Activated T-helper 17 cell treated with anti-CD3 and anti-CD28 coated beads, Interleukin-2, amount 50 U/mL, for 72 hours (primary cell): Measurements from ENCODE around the gene TIA1. TPM values are rescaled to one million over a fixed set of nuclear protein-coding genes. Genes with fewer than 3 reads are reported as not detected.

ENCODE experiments used
- total RNA-seq, 2 donors: library from RNA; stranded (reverse); gene quantifications; one replicate each; pipeline ENCODE4 v1.2.3, GENCODE V29; 2022

Gene TIA1
- total RNA-seq, 2 donors from 2014 or later: 88.2 to 95.6 TPM

Other genes with a start within 250 kb of the TIA1 start
- 100 to 1,000 TPM; 385 to 468 TPM for gene PCBP1, start 161.2 kb downstream of the TIA1 start, total RNA-seq
- 10 to 100 TPM; 24.0 to 37.3 TPM for gene C2orf42, start 57.6 kb downstream of the TIA1 start, total RNA-seq
- 10 to 100 TPM; 18.2 to 24.7 TPM for gene PCYOX1, start 9.5 kb upstream of the TIA1 start, total RNA-seq
- 100 to 1,000 TPM; 232 to 441 TPM for gene SNRPG, start 45.1 kb upstream of the TIA1 start, total RNA-seq
- 10 to 100 TPM; 32.5 to 69.2 TPM for gene FAM136A, start 53.4 kb upstream of the TIA1 start, total RNA-seq